Suppressor macrophage treated with lipopolysaccharide for 1 hour (primary cell): Measurements from ENCODE around the gene AJAP1.
"Not testable (repeated sequence)": the region's sequence is repeated elsewhere in the genome, so short reads cannot be mapped to it uniquely, and the experiment has no call there.

Experiments
- DNase-seq, 3 donors: peaks; one replicate each; pipeline ENCODE4 v3.0.0-alpha.2; 2020 to 2022

The AJAP1 gene, protein sequence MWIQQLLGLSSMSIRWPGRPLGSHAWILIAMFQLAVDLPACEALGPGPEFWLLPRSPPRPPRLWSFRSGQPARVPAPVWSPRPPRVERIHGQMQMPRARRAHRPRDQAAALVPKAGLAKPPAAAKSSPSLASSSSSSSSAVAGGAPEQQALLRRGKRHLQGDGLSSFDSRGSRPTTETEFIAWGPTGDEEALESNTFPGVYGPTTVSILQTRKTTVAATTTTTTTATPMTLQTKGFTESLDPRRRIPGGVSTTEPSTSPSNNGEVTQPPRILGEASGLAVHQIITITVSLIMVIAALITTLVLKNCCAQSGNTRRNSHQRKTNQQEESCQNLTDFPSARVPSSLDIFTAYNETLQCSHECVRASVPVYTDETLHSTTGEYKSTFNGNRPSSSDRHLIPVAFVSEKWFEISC

DNA sequence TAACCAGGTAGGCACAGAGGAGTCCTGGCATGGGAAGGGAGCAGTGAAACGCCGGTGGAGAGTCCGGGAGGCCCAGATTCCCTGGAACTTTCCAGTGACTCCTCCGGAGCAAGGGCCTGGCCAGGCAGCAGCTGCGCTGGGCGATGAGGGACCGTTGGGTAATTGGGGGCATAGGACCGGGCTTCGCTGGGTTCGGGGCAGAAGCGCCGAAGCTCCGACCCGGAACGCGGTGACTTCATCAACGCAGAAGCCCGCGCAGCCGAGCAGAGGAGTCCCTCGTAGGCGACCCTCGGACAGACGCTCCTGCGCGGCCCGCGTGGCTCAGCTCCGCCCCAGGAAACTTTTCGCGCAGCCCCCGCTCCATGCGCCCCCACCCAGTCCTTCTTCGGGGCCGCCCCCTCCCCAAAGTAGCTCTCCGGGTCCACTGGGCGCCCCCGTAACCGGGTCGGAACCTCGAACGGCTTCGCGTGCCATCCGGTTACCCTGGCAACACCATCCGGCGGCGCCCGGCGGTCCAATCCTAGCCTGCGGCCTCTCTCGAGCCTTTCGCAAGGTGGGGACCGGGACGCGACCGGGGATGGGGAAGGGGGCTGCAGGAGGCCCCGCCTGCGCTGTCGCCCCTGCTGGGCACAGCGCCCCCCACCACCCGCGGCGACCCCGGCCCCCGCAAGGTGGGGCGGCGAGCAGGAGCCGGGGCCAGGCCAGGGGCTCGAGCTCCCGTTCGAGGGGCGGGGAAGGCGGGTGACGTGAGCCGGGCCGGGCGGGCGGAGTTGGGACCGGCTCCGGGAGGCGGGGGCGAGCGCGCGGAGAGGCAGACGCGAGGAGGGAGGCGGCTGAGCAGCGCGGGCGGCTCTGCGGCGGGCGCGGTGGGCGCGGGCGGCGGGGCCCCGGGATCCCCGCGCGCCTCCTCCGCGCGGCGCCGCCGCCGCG is at the start of gene AJAP1:
AJAP1 (plus strand) TSS at position 814 of the 930 bp plus-strand sequence. CDS start 817 bp downstream, outside the sequence.
- DNase-seq = no peak

DNA sequence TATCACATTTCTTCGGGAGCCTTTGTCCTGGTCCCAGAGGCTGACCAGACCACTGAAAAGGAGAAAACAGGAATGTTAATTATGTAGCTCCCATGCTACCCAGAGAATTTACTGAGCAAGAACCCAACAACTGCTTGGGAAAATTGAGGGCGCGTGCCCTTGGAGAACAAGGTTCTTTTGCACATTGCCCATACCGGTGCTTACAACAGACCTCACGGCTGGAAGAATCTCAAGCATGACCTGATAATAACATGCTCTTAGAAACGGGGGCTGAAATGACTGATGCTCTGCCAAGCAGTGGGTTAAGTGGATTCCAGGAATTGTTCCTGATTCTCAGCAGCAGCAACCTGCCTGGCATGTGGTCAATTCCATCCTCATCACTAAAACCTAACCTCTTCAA is 49.3 kb upstream of the AJAP1 start:
- DNase-seq = no peak

DNA sequence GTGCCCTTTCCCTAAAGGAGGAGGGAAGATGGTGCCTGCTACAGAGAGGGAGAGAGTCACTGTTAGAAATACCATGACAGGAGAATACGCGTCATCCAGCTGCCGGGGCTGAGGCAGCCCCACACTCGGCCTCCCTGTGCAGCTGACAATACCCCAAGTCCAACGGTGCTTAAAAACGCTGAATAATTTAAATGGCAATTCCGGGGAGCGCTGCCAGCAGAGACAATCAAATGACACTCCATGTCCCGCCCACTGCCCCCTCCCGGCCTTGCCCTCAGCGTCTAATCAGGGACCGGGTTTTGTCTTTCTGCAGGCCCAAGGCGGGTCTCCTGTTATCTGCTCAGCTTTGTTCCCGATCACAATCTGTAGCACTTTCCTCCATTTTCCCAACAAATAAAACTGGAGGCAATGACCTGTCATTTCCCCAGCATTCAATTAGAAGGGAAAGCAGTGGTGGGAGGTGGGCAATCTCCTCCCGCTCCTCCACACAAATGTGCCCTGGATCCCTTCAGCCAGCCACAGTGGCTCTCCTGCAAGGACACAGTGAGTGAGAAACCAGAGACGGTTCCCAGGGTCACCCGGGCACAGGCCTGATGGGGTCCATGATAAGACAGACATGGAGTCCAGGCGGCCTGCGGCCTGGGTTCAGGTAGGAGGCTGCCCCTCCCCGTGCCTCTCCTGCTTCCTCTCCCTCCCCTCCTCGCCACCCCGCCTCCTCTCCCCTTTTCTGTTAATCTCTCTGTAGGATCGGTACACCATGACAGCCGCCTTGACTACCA is 42.7 kb upstream of the AJAP1 start:
- DNase-seq = no peak

DNA sequence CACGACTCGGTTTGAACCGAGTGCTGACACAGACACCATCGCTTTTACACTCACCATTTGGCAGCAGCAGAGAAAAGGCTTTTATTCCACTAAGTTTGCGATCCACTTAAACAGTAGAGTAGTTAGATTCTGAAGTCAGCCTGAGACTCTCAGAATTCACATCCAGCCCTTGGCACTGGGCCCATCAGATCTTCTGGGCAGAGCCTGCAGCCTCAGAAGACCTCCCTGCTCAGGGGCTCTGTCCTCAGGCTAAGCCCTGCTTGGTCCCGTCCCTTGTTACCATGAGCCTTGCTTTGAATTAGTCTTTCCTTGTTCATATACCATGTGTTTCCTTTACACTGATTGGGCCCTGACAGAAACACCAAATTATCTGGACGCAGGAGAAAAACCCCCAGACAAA is 41.4 kb upstream of the AJAP1 start:
- no peak for DNase-seq

DNA sequence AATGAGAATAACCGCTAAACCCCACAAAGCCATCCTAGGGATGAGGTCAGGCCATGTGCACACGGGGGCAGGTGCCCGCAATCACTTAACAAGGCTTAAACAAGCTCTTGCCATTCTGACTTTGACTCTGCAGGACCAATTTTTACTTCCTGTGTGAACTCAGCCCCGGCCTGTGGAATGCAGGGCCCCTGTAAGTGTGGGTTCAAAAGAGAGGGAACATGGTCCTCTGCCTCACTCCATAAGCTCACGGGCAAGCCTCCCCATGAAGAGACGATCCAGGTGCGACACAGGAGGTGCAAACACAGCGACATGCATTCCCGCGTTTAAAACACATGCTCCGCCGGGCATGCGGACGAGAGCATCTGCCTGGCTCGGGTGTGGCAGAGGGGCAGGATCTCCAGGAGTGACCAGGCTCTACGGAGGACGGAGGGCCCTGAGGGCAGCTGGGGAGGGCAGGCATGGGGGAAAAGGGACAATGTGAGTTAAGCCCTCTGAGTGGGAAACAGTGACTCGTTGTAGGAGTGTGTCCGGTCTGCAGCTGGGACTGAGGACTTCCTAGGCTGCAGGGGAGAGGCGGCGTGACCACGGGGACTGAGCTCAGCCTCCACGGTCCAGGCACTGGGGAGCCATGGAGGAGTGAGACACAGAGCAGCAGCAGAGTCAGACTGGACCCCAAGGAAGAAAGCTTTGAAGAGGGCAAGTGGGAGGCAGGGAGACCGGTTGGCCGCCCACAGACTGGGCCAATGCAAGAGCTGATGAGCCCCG is 40.6 kb upstream of the AJAP1 start:
- no peak for DNase-seq

DNA sequence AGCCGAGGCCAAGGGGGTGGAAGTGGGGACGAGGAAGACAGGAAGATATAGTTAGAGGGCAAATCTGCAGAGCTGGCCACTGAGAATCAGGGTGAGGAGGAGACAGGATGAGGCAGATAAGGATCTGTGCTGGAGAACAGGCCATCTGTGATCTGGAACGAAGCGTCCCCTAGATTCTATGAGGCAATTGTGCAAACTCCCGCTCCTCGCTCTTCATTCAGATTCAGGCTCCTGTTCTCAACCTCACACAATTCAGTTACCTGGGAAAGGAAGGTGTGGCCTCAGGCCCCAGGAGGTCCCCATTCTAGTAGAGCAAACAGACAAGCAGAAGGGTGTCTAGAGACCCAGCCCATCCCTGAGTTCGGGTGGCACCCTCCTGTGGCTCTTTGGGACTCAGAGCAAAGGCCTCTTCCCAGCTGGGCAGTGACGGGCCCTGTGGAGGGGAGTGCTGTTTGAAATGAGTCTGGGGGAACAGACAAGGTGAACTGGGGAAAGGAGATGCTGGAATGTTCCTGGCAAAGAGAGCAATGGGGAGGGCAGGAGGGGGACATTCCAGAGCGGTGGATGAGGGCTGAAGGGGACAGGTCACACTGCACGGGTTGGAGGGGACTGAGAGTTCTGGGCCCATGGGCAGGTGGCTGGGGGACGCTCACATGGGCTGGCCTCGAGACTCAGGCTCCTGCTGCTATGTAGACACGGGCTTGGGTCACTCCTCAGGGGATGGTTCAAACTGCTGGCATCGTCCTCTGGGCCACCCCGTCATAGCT is 39.9 kb upstream of the AJAP1 start:
- no peak for DNase-seq

DNA sequence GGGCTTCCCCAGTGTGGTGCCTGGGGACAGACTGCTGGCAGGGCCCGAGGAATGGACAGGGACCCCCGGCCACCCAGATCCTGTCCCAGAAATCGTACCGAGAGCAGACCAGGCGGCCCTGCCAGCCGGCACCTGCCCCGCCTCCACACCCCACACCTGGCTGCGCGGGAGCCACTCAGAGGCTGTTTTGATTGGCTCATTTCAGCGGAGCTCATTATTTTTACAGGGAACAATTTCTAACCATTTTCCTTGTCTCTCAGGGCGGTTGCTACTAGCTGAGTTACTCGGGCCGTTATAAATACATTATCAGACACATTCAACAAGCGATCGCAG is 39.3 kb upstream of the AJAP1 start:
- DNase-seq = no peak

DNA sequence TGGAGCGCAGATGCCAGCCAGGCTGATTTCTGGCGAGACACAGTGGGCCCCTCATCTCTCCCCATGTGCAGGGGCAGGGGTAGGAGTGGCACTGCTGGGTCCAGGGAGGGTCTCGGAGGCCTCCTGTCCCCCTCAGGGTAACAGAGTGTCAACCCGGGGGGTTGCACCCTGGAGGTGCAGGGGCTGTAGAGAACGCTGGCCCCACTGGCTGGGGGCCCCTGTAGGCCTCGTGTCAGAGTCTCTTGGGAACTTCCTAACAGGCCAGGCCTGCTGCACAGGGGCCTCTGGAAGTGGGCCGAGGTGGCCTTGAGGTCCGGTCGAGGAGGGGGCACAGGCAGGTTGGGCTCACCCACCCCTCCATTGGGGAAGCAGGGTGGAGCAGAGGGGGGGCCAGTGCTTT is 38.9 kb upstream of the AJAP1 start:
- DNase-seq = no peak

DNA sequence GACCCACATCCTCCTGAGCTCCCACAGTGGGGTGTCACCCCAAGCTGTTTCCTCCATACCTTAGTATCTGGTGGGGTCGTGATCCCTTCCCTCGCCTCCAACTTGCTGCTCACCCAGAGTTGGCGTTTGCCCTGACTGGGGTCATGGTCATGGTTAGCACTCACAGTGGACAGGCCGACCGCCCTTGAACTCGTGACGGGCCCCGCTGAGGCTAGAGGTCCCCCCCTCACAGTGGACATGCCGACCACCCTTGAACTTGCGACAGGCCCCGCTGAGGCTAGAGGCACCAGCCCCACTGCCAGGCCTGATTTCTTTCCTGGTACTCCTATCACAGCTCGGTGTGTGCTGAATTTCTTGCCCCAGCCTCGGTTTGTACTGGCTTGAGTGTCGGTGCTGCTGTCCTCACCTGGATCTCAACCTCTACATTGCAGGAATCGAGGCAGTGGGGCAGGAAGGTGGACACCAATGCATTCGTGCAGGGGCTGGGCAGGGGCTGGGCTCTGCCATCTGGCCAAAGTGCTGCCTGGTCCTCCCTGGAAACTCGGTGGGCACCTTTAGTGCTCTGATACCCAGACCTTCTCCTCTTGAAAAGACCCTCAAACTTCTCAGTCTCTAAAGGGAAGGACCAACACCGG is 37.5 kb upstream of the AJAP1 start:
- no peak for DNase-seq

DNA sequence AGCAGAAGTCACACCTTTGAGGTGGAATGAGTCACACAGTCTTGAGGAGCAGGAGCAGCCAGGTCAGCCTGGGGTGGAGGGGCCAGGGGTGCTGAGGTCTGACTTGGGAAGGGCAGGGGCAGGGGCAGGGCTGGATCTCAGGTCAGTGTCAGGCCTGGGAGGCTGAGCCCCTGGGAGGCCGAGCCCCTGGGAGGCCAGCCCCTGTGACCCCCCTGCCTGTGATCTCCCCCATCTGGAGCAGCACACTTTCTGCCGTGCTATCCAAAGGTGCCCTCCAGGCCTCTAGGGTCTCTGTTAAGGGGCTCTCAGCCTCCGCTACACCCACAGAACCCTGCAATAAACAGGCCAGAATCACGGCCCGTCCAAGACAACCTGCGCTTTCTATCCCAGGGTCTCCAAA is 36.9 kb upstream of the AJAP1 start:
- DNase-seq = no peak

DNA sequence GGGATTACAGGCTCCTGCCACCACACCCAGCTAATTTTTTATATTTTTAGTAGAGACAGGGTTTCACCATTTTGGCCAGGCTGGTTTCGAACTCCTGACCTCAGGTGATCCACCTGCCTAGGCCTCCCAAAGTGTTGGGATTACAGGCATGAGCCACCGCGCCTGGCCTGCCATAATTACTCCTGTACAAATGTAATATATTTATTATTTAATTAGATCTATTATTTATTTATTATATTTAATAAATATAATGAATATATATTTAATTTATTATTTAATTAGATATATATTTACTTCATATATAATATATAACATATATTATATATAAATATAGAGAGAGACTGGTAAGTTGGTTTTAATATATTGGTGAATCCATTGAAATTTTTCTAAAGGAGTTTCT is 35.6 kb upstream of the AJAP1 start:
- not testable (repeated sequence) for DNase-seq

DNA sequence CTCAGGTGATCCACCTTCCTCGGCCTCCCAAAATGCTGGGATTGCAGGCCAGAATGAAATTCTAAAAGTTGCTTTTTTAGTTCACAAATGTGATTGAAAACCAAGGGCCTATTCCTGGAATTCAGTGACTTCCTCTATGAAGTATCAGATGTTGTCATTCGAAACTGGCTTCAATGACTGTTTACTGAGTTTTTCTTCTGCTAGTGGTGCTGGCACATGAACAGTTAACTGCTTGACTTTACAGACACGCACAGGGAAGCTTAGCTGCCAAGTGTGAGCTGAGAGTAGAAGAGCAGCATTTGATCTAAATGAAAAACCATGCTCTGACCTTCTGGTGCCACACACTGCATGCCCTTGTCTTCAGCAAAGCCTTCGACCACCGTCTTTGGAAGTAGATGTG is 32.8 kb upstream of the AJAP1 start:
- no peak for DNase-seq

DNA sequence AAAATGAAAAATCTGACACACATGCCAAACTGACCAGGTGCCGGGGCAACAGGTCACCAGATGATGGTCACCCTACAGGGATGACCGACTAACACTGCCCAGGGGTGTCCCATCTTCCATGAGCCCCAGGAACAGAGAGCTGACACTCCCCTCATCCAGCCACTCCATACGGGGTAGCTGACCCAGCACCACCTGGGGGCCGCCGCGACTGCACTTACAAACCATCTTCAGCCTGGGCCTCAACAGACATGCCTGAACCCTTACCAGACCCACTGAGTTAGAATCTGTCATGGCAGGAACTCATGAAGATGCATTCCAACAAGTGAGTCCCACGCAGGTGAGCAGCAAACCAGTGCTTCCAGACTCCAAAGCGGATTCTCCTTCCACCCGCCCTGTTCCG is 31.6 kb upstream of the AJAP1 start:
- no peak for DNase-seq

DNA sequence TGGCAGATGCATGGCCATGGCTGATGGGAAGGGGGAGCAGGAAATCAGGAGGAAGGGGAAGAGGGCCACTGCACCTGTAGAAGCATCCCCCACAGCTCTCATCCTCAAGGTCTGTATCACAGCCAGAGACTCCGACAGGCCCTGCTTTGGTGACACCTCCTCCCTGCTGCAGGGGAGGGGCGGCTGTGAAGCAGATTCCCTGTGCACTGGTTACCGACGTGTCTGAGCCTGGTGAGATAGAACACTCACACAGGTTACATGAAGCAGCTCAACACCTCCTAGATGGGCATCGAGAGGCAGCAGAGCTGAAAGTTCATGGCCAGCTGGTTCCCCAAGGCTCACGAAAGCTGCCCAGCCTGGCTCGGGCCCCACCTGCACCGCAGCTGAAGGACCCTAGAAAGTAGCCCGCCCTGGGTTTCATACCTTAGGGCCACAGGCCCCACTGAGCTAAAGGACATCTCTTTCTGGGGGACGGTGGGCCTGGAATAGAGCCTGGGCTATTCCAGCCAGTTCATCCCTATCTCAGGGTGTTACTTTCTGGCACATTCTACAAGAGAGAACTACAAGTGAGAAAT is 30.2 kb upstream of the AJAP1 start:
- no peak for DNase-seq

DNA sequence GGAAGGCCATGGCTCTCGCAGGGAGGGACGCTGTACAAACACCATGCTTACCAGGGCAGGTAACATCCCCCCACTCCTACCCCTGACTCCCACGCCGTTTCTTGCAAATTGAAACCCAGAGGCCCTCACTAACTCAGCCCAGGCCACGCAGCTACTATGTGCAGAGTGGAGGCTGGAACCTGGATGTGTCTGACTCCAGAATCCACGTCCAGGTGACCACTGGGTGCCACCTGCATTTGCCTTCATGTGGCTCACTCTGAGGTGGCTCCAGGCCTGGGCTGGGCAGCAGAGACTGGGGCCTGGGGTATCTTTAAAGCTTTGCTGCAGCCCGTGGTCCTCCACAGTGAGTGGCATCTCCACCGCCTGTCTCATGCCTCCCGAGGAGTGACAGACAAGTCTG is 29.6 kb upstream of the AJAP1 start:
- no peak for DNase-seq

DNA sequence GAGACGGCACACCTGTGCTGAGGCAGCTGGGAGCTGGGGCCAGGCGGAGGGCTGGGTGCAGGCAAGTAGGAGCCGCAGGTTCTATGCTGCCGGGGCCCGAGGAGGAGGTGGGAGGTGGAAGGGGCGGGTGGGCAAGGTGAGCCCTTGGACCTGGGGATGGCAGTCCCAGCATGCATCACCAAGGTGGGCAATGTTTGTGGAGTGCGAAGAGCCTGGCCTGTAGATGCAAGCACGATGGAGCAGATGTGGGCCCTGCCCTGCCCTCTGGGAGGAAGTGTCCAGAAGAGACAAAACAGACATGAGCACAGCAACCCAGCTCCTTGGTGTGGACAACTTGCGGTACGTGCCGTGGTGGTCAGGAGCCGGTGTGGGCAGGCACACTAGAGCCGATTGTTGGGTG is 28.3 kb upstream of the AJAP1 start:
- no peak for DNase-seq

DNA sequence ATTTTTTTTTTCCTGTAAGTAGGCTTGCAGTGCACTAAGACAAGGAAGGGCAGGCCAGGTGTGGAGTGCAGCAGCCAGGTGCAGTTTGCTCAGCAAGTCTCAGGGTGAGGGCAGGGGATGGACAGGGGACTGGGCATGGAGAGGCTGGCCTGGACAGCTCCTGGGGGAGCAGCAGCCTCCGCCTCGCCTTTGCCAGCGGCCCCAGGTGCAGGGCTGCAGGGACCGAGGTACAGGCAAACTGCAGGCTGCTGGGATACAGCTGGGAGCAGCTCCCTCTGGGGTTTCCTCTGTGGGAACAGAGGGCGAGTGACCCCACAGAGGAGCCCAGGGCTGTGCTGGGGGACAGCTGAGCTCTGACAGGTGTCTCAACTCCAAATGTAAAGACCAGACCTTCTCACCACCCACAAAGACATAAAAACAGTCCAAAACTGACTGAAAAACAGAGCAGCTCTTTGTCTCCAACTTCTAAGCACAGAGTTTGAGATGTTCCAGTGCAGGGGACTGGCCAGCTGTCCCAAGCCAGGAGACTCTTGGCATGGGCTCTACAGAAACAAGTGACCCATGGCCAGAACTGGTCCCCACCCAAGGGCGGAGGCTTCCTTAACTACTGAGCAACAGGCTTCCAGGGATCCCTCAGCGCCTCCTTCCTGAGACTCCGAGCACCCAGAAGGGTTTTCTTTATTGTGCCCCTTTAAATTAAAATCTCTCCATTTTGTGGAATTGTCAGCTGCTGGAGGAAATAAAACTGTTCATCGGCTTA is 27.7 kb upstream of the AJAP1 start:
- DNase-seq = no peak

DNA sequence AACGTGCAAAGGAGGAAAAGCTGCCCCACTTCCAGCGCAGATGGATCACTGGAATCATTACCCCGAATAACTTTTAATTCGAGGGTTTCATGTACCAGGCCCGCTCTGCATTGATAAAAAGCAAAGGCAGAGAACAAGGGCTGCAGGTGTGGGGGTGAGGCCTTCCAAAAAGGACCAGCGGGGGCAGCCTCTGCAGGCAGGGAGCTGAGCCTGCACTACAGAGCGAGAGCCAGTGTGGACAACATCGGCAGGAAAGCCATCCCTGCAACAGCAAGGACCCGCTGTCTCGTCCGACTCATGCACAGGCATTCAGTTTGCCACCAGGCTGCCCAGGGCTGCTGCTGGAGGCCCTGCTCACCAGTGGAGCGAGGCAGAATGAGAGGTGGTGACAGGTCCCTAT is 27.1 kb upstream of the AJAP1 start:
- DNase-seq = no peak

DNA sequence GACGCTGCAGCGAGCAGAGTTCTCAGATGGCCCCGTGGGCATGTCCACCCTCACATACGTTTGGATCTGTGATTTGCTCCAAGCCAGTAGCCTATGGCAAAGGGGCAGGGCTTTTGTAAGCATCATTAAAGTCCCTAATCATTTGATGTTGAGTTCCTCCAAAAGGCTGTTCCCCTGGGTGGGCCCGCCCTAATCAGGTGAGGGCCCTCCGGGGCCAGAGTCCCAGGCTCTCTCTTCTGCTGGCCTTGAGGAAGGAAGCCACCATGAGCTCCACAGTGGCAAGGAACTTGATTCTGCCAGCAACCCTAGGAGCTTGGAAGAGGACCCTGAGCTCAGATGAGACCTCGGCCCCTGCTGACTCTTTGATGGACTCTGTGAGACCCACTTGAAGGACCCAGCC is 25.4 kb upstream of the AJAP1 start:
- DNase-seq = no peak

DNA sequence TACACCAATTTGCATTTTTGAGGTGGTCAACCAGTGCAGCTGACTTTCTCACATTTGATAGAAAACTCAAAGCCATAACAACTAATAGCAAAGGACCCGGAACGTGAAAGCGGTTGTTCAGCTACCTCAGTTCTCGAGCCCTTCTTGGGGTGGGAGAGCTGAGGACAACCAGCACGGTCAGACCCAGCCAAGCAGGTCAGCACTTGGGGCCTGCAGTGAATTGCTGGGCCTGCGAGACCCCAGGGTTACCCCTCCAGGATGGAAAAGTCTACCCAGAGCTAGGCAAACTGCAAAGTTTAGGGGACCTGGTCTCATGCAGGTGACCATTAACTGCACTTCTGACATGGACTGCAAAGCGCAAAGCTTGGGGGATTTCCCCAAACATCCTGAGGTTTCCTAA is 23.8 kb upstream of the AJAP1 start:
- no peak for DNase-seq
